NCI-H1105 treated with DMSO at 0.1 percent for 48 hours (cell line): Measurements from ENCODE around the gene CACNB3.

Experiments
- DNase-seq: peaks from one replicate; lab custom pipeline; 2025; lab: John Stamatoyannopoulos, UW

Gene CACNB3

DNA sequence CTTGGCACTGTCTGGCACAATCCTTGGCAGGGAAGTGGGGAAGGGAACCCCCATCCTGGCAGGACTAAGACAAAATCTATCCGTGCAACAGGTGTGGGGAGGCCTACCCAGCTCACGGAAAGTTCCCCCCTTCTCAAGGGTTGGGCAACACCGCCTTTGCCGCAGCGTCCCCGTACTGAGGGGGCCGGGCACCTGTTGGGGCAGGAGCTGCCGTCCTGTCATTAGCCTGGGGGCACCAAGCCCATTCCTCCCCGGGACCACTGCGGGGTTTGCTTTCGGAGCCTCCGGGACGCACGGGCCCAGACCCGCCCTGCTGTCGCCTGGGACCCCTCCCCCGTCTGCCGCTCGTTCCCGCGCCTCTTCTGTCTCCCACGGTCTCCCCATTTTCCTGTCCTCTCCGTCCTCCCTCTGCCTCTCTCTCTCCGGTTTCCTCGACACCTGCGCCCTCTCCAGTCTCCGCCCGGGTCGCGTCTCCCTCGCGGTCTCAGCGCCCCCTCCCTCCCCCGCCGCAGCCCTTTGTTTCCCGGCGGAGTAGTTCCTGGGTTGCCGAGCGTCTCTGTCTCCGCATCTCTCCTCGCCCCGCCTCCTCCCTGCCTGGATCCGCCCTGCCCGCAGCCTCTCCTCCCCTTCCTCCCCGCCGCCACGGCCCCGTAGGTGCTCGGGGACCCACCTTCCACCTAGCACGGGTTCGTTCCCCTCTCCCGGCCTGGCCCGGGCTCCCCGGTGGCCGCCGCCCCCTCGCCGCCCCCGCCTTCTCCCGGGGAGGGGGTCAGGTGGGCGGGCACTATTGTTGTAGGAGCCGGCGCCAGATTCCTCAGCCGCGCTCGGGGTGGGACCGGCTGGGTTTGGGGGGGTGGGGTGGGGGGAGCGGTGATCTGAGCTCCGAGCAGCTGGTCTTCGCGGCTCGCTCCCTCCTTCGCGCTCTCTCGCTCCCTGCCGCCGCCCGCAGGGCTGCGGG lies at the start of gene CACNB3:
Gene CACNB3, plus strand, starts transcription at position 624 of the 958 bp plus-strand sequence. CDS start 434 bp downstream, outside the sequence.
- DNase-seq = peak; percentile 56

DNA sequence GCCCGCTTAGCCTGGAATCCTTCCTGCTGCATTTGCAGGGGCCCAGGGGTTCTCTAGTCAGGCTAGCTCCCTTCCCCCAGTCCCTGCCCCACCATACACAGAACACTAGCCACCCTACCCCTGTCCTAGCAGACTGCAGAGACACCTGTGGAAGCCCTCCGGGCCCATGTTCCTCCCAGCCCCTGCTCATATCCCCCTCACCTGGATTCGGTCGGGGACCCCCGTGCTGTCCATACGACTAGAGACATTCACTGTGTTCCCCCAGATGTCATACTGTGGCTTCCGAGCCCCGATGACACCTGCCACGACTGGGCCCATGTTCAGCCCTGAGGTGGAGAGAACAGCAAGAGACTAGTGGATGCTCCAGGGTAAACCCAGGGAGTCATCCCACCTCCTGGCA lies 49.6 kb upstream of the CACNB3 start:
- DNase-seq = no peak

DNA sequence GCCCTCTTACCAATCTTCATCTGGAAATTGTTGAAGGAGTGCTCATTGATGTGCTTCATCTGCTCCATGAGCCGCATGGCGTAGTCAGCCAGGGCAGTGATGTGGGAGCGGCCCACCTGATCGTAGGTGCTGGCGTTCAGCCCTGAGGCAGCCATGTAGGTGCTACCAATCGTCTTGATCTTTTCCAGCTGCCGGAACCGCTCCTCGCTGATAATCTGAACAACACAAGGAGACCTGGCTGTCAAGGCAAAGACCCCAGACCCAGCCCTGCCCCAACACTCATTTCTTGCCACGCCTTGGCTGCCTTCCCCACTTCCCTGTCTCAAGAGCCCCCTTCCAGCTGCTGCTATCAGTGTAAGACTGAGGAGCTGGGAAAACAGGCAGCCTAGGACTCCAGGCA lies 47.5 kb upstream of the CACNB3 start:
- DNase-seq = no peak

DNA sequence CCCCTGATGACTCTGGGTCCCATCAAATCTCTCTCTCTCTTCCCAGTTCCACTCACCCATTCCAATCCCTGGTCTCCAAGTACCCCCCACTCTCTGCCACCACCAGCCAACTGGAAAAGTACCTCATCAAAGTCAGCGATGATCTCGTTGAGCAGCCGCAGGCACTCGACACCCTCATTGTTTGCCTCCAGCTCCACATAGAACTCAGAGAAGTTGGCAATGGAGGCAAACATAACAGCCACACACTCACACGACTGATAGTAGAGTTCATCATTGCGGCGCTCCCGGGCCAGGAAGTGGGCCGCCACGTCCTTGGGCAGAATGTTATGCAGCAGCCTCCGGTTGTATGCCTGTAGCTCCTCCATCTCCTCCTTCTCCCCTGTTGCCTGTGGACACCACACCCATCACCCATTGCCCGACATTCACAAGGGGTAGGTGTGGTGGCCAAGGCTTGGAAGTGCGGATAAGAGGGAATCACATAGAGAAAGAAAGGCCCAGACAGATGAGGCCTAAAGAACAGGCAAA lies 46.6 kb upstream of the CACNB3 start:
- no peak for DNase-seq

DNA sequence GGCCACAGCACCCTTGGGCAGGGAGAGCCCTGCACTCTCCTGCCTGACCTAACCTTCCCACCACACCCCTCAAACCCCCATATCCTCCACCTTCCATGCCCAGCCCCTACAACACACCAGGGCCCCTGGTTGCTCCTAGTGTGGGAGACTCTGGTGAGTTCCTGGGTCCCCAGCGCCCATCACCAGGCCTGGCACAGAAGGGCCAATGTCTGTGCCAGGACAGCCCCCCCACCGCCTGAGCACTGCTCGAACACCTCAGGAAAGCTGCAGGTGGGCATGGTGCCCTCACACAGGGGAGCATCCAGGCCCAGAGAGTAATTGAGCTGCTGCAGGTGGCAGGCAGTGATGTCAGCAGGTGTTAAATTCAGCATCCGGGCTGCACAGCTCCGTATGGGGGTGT lies 44.6 kb upstream of the CACNB3 start:
- DNase-seq = no peak

DNA sequence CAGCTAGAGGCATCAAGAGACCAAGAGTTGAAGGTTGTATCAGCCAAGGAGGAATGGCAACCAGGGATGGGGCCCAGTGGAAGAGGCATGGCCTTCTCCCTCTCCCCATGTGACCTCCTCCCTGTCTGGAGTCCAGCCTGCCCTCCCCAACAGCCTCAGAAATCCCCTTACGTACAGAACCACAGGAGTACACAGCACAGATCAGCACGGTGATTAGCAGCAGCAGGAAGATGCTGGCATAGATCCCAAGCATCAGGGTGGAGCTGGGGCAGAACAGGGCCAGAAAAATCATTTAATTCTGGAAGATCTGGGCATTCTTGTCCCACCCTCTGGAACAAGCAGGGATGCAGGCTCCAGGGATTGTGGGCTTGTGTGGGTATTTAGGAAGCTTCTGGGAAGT lies 43.8 kb upstream of the CACNB3 start:
- no peak for DNase-seq

DNA sequence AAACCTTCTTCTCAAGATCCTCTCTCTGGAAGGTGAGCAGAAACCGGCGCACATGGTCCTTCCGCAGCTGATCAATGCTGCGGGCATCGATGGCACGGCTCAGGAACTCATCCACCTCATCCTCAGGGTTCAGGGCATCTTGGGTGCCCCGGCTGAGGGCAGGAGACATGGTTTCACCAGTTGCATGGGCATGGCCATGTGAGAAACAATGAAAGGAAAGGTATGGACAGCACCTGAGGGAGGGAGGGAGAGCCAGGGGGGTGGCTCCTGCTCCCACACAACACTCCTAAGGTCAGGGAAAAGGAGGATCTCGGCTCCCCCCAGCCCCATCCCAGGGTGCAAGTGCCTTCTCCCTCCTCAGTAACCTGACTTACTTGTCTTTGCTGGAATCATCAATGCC lies 43.0 kb upstream of the CACNB3 start:
- DNase-seq = no peak

DNA sequence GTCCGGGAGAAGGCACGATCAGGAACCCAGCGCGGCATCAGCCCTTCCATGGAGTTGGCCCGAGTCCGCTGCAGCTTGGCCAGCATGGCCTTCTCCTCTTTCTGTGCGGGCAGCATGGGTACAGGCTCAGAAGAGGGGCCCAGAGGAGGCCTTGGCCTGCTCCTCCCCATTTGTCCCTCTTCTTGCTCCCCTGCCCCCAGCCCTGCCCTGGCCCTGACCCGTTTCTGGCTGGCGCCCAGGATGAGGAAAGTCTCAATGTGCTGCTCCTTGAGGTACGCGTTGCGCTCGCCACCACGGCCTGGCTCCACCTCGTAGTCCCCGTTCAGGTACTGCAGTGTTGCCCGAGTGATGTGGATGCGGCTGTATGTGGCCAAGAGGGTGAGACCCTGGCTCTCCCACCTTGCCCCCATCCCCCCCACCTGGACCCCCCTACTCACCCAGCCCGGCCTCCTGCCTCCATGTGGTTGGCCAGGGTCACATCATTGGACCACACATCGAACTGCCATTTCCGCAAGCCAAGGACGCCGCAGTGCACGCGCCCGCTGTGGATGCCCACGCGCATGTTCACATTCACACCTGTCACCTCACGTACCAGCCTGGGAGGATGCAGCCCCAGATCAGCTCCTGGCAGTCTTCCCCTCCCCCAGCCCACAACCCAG lies 42.2 kb upstream of the CACNB3 start:
- DNase-seq = no peak

DNA sequence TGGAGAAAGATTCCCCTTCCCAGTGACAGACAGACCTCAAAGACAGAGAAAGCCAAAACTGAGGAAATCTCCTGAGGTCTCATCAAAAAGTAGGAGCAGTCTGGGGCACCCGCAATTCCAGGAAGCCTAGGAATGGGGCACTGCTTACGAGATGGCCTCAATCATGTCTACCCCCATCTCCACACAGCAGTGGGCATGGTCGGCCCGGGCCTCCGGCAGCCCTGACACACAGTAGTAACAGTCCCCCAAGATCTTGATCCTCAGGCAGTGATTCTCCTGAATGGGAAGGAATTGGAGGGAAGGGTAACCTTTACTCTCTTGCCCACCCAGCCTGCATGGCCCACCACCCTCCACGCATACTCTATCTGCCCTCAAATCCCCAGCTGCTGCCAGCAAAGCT lies 41.3 kb upstream of the CACNB3 start:
- no peak for DNase-seq

DNA sequence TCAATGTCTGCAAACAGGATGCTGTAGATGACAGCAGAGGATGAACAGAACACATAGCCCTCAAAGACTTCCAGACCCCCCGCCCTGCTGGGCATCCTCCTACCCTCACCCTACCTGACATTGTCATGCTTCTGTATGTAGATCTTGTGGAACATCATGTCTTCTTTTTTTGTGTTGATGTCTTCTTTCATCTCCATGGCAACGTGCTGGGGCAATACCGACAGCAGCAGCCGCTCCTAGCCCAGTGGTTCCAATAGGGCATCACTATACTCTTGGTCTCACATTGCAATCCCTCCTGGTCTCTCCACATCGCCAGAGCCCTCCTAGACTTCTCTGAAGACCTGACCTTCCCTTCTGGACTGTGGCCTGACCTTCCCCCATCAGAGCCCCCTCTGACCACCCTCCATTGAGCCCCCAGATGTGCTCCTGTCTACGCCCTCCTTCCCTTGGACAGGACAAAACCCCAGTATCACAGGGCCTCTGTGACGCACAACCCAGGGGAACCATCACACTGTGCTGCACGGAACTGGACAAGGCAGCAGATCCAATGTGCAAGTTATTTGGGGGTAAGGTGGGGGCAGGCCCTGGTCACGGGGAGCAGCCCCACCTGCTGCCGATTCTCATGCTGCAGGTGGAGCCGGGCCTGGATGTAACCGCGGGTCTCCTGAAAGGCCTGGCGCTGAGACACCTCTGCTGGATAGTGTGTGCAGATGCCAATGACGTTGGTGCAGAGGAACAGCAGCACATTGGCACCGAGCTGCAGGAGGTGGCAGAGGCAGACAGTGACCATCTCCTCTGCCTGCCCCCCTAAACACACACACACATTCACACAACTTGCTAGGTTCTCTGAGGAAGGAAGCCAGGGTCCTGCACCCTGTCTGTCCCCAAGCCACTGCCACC lies 40.5 kb upstream of the CACNB3 start:
- DNase-seq = no peak

DNA sequence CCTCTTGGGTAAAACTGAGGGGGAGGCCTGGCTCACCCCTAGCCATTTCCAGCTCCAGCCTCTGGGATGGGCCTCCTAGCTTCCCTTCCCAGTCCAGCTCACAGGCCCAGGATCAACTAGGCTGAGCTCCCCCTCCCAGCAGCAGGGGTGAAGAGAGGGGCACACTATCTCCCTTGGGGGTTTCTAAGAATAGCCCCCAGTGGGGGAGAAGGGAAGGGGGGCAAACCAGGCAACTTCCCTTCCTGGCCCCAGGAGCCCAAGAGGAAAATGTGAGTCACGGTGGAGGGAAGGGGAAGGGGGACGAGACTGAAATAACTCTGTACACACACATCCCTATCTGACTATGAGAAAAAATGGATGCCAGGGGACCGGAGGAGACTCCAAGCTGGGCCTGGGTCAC lies 38.4 kb upstream of the CACNB3 start:
- no peak for DNase-seq

DNA sequence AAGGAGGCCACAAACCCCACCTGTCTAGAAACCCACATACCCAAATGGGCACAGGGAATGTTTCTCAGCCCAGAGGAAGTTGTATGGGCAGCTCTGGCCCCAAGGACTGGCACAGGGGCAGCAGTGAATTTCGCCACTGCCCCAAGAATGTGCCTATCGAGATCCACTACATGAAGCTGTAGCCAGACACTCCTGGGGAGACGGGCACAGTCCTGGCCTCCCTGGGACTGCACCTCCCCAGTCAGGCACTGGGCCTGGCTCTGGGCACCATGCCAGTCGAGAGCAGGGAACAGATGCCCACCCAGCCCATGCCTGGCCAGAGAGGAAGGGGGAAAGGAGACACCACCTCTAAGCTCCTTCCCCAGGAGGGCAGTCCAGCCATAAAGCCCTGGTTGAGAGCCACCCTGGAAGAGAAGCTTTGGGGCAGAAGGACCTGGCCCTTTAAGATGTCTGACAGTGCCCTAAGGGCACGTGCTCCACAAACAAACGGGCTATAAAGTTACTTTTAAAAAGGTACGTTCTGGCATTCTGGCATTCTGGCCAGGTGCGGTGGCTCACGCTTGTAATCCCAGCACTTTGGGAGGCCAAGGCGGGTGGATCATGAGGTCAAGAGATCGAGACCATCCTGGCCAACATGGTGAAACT lies 37.8 kb upstream of the CACNB3 start:
- DNase-seq = no peak

DNA sequence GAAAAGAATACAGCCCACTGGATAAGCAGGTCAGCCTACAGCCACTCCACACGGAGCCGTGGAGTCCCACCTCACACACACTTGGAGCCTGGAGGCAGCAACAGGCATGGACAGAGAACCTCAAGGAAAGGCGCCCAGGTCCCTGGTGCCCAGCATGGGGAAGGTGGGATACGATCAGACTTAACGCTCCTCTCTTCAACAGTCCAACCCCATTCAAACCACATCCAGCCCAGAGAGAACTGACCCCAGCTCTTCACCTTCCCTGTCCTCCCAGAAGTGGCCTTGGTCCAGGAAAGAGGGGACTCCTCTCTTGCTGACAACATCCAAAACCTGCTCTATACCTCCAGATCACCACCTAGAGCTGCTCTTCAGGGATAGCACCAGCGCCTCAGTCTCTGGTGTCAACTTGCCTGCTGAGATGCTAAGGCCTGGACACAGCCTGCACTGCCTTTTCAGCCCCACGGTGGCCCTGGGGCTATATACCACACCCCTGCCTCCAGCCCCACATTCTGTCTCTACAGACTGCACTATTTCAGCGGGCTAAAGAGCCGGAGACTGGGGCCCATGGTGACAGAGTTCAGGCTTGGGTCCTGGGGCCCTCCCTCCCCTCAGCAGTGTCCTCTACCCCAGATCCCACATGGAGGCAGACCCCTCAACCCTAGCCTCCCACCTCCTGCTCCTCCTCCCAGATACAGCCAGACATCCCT lies 36.4 kb upstream of the CACNB3 start:
- no peak for DNase-seq

DNA sequence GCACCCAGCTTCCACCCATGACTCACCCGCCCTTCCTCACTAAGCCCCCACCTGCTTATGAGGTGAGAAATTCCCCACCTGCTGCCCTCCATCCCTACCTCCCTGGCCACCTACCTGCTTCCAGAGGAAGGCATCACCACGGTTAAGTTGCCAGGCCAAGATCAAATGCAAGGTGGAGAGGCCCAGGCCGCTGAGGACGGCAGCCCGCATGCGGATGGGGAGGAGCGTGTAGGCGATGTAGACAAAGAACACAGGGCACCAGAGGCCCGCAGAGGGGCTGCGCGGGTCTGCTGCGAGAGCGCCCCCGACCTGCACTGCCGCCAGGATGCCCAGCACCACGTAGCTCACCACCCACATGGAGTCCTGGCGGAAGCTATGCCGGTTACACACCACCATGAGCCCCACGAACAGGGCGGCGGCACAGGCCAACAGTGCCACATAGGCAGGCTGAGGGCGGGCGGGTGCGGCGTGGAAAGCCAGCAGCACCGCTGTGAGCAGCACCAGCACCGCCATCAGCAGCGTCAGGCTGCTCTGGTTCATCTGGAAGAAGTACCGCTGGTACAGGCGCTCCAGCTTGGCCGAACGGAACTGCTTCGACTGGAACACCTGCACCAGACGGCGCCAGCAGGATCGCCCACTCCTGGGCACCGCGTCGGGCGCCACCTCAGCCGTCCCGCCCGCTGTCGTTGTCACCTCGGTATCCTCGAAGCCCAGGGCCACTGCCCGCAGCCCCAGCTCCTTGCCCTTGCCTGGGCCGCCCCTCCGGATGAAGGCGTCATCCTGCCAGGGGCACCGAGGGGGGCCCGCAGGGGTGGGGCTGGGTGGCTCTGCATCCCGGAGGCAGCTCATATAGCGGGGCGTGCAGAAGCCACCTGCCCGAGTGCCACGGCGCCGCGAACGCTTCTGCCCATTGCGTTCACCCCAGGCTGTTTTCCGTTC lies 35.6 kb upstream of the CACNB3 start:
- DNase-seq = no peak

DNA sequence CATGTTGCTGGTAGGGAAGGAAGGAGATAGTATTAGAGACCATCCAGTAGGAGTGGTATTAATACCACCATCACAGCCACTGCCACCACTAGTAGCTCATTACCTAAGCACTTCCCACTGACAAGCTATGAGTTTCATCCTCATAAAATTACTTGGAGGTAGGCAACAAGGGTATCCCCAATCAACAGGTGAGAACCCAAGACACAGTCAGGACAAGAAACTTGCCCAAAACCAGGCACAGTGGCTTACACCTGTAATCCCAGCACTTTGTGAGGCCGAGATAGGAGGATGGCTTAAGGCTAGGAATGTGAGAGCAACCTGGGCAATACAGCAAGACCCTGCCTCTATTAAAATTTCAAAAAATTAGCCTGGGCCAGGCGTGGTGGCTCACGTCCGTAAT lies 34.9 kb upstream of the CACNB3 start:
- no peak for DNase-seq

DNA sequence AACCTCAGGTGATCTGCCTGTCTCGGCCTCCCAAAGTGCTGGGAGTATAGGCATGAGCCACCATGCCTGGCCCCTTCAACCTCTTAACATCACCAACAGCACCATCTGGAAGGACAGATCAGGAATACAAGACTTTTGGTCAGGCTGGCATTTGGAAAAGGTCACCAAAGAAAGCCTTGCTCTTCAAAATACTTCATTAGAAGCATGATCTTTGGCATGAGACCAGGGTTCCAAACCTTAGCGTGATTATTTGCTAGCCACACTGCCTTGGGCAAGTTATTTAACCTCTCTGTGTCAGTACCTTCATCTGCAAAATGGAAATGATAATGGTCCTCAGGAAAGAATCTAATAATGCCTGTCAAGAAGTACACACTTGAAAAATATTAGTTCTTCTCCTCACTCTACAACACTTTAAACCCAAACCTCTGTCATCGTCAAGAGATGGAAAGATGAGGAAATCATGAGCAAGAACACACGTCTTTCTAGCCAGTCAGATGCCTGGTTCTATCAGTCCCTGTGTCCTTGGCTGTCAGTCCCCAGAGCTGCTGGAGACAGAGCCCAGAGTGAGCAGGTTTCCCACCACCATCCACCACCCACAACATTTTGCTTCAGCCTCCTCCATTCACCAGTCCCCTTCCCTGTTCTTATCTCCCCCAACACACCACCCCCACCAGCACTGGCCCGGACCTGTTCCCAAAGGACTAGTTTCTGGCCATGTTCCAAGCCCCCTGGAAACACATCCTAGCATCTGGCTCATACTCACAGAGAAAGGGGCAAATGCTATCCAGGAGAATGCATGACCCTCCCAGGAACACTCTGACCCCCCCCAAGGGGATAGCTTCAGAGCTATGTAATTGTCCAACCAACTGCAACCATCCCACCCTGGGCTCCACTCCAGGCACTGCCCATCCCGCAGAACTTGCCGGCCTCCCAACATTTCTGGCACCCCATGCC lies 31.4 kb upstream of the CACNB3 start:
- no peak for DNase-seq

DNA sequence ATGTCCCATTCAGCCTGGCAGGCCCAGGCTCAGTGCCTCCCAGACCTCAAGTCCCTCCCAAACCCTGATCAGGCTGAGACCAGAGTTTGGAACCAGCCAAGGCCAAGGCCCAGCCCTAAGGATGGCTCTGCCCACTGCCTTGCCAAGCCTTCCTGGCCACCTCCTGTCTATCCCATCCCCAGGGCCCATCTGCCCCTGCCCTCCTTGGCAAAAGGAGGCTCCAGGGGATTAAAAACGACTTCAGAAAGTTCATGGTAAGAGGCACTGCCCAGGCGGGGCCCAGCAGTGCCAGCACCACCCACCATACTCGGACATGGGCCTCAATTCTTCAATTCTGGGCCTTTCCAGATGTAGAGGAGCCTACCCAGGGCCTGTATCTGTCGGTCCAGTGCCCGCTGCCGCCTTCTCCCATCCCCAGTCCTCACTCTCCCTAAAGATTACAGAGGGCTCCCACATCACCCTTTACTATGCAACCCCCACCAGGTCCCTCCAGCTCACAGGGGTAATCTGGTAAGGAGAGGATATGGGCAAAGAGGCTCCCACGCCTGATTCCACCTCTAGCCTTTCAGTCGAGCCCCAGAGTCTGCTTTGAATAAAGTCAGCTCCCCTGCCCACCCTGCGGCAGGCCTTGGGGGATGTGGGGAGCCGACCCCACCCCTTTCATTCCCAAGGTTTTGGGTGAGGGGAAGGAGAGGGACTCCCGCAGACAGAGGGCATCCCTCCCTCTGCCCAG lies 30.3 kb upstream of the CACNB3 start:
- no peak for DNase-seq

DNA sequence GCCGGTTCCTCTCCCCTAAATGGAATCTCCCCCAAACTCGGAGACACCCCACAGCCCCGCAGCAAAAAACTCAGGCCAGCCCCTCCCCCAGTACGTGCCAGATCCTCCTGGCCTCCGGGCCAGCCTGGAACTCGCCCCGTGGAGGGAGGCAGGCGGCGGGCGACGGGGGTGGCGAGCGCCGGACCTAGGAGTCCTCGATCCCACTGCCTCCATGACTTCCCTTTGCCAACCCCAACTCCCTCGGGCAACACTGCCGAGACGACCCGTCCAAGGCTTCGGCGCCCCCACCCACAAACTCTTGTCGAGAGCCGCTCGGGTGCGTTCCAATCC lies 29.8 kb upstream of the CACNB3 start:
- DNase-seq = no peak
